ENCODE results near the gene ENPP1.

Gene ENPP1

GRCh38 chr6:131807644-131808459, at the start of gene ENPP1:
TSS of gene ENPP1 (plus strand) at chr6:131808020. CDS start at chr6:131808036, 16 bp downstream.
- H3K27ac Mint-ChIP-seq (ENCODE audit: low read depth) = no peak within 1 kb of the TSS
- peak; percentile 16 for DNase-seq (ENCODE audit: low spot score in 2 of 2)
- H3K27me3 Mint-ChIP-seq = peaks cover 12% of the 10 kb centered on the region

DNA sequence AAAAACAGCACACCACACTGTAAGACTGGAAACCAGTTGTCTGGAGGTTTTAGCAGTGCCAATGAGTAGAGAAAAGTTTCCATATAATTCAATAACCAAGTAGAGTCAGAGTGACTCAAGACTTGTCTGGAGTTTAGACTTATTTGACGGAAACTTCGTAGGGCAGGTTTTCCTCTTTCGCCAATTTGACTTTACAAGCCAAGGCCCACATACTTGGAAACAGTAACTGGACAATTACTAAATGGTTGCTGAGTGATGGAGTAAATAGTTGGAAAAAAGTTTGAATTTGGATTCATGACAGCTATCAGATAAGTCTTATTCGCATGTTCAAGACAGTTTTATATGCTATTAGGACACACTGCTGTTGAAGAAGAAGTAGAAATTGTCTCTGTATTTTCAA, 48.9 kb upstream of the ENPP1 start:
- no peaks in the 10 kb centered on the region for H3K4me1 Mint-ChIP-seq
- peaks cover 61% of the 10 kb centered on the region for H3K27me3 Mint-ChIP-seq
- ATAC-seq (replicated peaks; ENCODE audit: extremely low read depth, poor library complexity, severe bottlenecking) (no peak), DNase-seq (ENCODE audit: low spot score in 2 of 2) (no peak)
- no peaks in the 10 kb centered on the region for H3K36me3 Mint-ChIP-seq (ENCODE audit: insufficient read depth)
- H3K4me3 Mint-ChIP-seq = no peak overlapping the region
- H3K27ac Mint-ChIP-seq (ENCODE audit: low read depth) = no peak overlapping the region
- H3K9me3 Mint-ChIP-seq = no peaks in the 10 kb centered on the region

More at GRCh38 chr6:131807644-131808459, at the start of gene ENPP1:
- peak within 1 kb of the TSS; percentile 84 for H3K4me3 Mint-ChIP-seq
- ATAC-seq (replicated peaks; ENCODE audit: extremely low read depth, poor library complexity, severe bottlenecking) = peak; percentile 66
- H3K9me3 Mint-ChIP-seq = no peaks in the 10 kb centered on the region
- peaks cover 8% of the 10 kb centered on the region for H3K36me3 Mint-ChIP-seq (ENCODE audit: insufficient read depth)
- peaks cover 17% of the 10 kb centered on the region for H3K4me1 Mint-ChIP-seq

- Mint-ChIP-seq H3K4me1 (no peaks in the 10 kb centered on the region), H3K4me3 (no peak overlapping the region), H3K27ac (ENCODE audit: low read depth) (no peak overlapping the region), H3K27me3 (peaks cover 61% of the 10 kb centered on the region), H3K36me3 (ENCODE audit: insufficient read depth) (no peaks in the 10 kb centered on the region), H3K9me3 (no peaks in the 10 kb centered on the region)
- ATAC-seq (replicated peaks; ENCODE audit: extremely low read depth, poor library complexity, severe bottlenecking) (no peak), DNase-seq (ENCODE audit: low spot score in 2 of 2) (no peak)
These were observed 46.6 kb upstream of the ENPP1 start for GRCh38 chr6:131761060-131761761.

DNA sequence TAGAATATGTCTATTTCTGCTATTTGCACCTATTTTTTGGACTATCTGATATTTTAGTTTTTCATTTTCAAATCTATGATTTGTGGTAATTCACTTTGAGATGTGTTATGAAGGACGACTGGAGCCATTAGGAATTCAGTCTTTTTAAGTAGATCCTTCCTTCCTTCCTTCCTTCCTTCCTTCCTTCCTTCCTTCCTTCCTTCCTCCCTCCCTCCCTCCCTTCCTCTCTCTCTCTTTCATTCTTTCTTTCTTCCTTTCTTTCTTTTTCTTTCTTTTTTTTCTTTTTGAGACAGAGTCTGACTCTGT, 46.1 kb upstream of the ENPP1 start:
- ATAC-seq (replicated peaks; ENCODE audit: extremely low read depth, poor library complexity, severe bottlenecking) (no peak), DNase-seq (ENCODE audit: low spot score in 2 of 2) (no peak)
- H3K27ac Mint-ChIP-seq (ENCODE audit: low read depth) = no peak overlapping the region
- H3K36me3 Mint-ChIP-seq (ENCODE audit: insufficient read depth) = no peaks in the 10 kb centered on the region
- no peaks in the 10 kb centered on the region for H3K9me3 Mint-ChIP-seq
- no peaks in the 10 kb centered on the region for H3K4me1 Mint-ChIP-seq
- H3K27me3 Mint-ChIP-seq = peaks cover 56% of the 10 kb centered on the region
- no peak overlapping the region for H3K4me3 Mint-ChIP-seq

- H3K4me1 Mint-ChIP-seq = no peaks in the 10 kb centered on the region
- no peaks in the 10 kb centered on the region for H3K9me3 Mint-ChIP-seq
- H3K27ac Mint-ChIP-seq (ENCODE audit: low read depth) = no peak overlapping the region
- no peak overlapping the region for H3K4me3 Mint-ChIP-seq
- H3K27me3 Mint-ChIP-seq = peaks cover 50% of the 10 kb centered on the region
- no peaks in the 10 kb centered on the region for H3K36me3 Mint-ChIP-seq (ENCODE audit: insufficient read depth)
- DNase-seq (ENCODE audit: low spot score in 2 of 2) = no peak
- ATAC-seq (replicated peaks; ENCODE audit: extremely low read depth, poor library complexity, severe bottlenecking) = no peak
These were observed 44.8 kb upstream of the ENPP1 start for GRCh38 chr6:131762984-131763383.

GRCh38 chr6:131763749-131764148, 44.1 kb upstream of the ENPP1 start:
- no peak overlapping the region for H3K4me3 Mint-ChIP-seq
- H3K4me1 Mint-ChIP-seq = no peaks in the 10 kb centered on the region
- H3K27ac Mint-ChIP-seq (ENCODE audit: low read depth) = no peak overlapping the region
- no peaks in the 10 kb centered on the region for H3K9me3 Mint-ChIP-seq
- no peaks in the 10 kb centered on the region for H3K36me3 Mint-ChIP-seq (ENCODE audit: insufficient read depth)
- ATAC-seq (replicated peaks; ENCODE audit: extremely low read depth, poor library complexity, severe bottlenecking) = no peak
- peaks cover 50% of the 10 kb centered on the region for H3K27me3 Mint-ChIP-seq
- DNase-seq (ENCODE audit: low spot score in 2 of 2) = no peak

GRCh38 chr6:131764350-131764749, 43.5 kb upstream of the ENPP1 start:
- no peak for ATAC-seq (replicated peaks; ENCODE audit: extremely low read depth, poor library complexity, severe bottlenecking)
- no peak overlapping the region for H3K4me3 Mint-ChIP-seq
- no peak for DNase-seq (ENCODE audit: low spot score in 2 of 2)
- no peaks in the 10 kb centered on the region for H3K4me1 Mint-ChIP-seq
- no peak overlapping the region for H3K27ac Mint-ChIP-seq (ENCODE audit: low read depth)
- H3K9me3 Mint-ChIP-seq = no peaks in the 10 kb centered on the region
- H3K36me3 Mint-ChIP-seq (ENCODE audit: insufficient read depth) = no peaks in the 10 kb centered on the region
- peaks cover 54% of the 10 kb centered on the region for H3K27me3 Mint-ChIP-seq

DNA sequence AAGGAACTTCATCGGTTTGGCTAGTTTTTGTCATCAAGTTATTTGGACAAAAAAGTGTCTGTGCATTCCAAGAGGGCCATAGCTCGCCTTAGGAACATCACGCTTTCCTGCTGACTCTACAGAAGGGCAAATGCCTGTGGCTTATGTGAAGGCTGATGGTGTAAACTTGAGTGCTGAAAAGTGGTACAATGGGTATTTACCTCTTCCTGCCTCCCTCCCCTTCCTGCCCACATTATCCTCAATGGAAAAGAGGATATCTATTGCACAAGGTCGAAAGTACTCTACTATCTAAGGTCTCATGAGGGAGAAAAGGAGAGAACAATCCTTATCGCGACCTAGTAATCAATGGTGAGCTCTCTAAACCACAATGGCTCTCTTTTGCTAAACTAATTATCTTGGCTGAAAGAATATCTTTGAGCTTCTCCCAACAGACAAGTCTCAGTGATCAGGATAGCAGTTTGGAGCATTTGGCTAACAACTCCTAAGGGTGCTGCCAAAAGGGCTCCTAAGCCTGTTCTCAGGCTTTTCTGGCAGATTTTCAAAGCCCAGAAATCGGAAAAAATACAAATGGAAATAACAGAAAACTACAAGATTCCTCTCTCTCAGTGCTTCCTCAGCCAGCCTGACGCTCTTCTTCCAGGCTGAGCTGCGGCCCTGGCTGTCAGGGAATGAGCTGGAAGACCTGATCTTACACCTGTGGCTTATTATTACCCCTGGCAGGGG, 42.6 kb upstream of the ENPP1 start:
- DNase-seq (ENCODE audit: low spot score in 2 of 2) = no peak
- Mint-ChIP-seq H3K27me3 (peaks cover 63% of the 10 kb centered on the region), H3K36me3 (ENCODE audit: insufficient read depth) (no peaks in the 10 kb centered on the region), H3K27ac (ENCODE audit: low read depth) (no peak overlapping the region), H3K9me3 (no peaks in the 10 kb centered on the region), H3K4me1 (no peaks in the 10 kb centered on the region), H3K4me3 (no peak overlapping the region)
- ATAC-seq (replicated peaks; ENCODE audit: extremely low read depth, poor library complexity, severe bottlenecking) = no peak

DNA sequence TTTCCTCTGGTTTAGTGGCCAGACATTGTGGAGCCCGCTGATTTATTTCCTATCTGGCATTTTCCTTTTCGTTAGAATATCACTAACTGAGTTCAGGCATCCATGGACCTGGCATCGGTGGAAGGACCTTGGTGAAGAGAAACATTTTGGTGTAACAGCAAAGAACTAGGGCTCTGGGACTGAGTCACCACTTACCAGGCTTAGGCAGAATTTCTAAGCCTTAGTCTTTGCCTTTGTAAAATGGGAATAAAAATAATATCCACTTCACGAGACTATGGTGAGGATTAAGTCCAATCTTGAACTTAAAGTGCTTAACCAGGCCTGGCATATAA, 42.0 kb upstream of the ENPP1 start:
- no peak overlapping the region for H3K27ac Mint-ChIP-seq (ENCODE audit: low read depth)
- peaks cover 67% of the 10 kb centered on the region for H3K27me3 Mint-ChIP-seq
- ATAC-seq (replicated peaks; ENCODE audit: extremely low read depth, poor library complexity, severe bottlenecking) (no peak), DNase-seq (ENCODE audit: low spot score in 2 of 2) (no peak)
- no peaks in the 10 kb centered on the region for H3K36me3 Mint-ChIP-seq (ENCODE audit: insufficient read depth)
- no peaks in the 10 kb centered on the region for H3K9me3 Mint-ChIP-seq
- H3K4me1 Mint-ChIP-seq = no peaks in the 10 kb centered on the region
- no peak overlapping the region for H3K4me3 Mint-ChIP-seq

DNA sequence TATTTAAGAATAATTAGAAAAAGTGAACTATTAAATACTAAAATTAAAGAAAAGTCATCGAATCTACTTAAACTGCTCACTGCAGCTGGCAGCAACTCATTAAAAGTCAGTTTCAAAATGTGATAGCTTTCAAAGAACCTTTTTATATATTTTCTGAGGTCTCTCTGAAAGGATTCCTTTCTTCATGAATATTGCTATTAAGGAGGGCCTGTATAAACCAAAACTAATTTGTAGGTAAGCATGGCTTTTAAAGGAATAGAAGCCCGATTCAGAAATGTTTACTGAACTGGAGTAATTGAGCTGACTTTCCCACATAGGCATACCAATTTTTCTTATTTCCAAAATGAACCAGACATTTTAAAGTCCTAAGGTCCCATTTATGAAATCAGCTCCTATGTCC, 41.2 kb upstream of the ENPP1 start:
- no peaks in the 10 kb centered on the region for H3K9me3 Mint-ChIP-seq

DNA sequence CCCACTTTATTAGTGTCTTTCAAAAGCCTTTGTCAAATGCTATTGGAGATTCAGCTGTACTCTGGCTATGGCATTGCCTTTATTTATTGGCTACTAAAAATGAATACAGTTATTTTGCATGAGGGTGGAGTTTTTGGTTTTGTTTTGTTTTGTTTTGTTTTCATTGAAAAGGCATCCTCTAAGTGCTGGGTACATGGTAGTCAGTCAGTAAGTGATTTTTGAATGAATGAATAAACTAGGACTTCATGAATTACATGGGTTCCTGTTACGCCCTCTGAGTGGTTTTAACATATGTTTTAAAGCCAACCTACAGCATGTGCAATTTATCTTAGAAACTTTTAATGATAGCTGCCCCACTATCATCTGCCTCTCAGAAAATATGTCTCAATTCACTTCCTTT, 38.9 kb upstream of the ENPP1 start:
- no peak overlapping the region for H3K4me3 Mint-ChIP-seq
- no peak for ATAC-seq (replicated peaks; ENCODE audit: extremely low read depth, poor library complexity, severe bottlenecking)

More for the DNA sequence above, 41.2 kb upstream of the ENPP1 start:
- Mint-ChIP-seq H3K4me1 (no peaks in the 10 kb centered on the region), H3K27ac (ENCODE audit: low read depth) (no peak overlapping the region), H3K4me3 (no peak overlapping the region), H3K27me3 (peaks cover 74% of the 10 kb centered on the region), H3K36me3 (ENCODE audit: insufficient read depth) (no peaks in the 10 kb centered on the region)
- ATAC-seq (replicated peaks; ENCODE audit: extremely low read depth, poor library complexity, severe bottlenecking) (no peak), DNase-seq (ENCODE audit: low spot score in 2 of 2) (no peak)

DNA sequence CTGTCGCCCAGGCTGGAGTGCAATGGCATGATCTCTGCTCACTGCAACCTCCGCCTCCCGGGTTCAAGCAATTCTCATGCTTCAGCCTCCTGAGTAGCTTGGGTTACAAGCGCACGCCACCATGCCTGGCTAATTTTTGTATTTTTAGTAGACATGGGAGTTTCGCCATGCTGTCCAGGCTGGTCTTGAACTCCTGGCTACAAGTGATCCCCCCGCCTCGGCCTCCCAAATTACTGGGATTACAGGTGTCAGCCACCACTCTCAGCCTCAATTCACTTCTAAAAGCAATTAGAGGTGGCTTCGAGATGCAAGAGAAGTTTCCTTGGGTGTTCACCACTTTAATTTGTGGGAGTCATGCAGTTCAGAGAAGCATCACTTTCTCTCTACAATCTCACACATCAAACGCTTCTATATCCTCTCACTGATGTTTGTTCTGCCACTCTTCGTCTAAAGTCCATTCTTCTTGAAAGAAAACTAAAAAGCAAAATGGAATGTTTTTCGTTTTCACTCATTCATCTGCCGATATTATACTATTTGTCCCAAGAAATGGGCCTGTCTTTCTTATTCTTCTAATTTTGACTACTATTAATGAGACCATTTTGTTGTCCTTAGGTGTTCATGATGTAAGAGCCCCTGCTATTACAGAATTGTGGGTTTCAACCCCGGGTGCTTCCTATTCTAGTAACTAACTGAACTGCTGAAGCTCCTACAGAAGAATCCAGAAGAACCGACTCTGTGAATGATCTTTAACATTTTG, 38.3 kb upstream of the ENPP1 start:
- Mint-ChIP-seq H3K4me1 (no peaks in the 10 kb centered on the region), H3K9me3 (no peaks in the 10 kb centered on the region), H3K36me3 (ENCODE audit: insufficient read depth) (no peaks in the 10 kb centered on the region), H3K27me3 (peaks cover 60% of the 10 kb centered on the region), H3K4me3 (no peak overlapping the region), H3K27ac (ENCODE audit: low read depth) (no peak overlapping the region)
- ATAC-seq (replicated peaks; ENCODE audit: extremely low read depth, poor library complexity, severe bottlenecking) = no peak
- no peak for DNase-seq (ENCODE audit: low spot score in 2 of 2)

More for the DNA sequence above, 38.9 kb upstream of the ENPP1 start:
- Mint-ChIP-seq H3K27ac (ENCODE audit: low read depth) (no peak overlapping the region), H3K36me3 (ENCODE audit: insufficient read depth) (no peaks in the 10 kb centered on the region), H3K27me3 (peaks cover 65% of the 10 kb centered on the region), H3K4me1 (no peaks in the 10 kb centered on the region), H3K9me3 (no peaks in the 10 kb centered on the region)
- no peak for DNase-seq (ENCODE audit: low spot score in 2 of 2)

All from central memory CD8-positive, alpha-beta T cell (primary cell).